Type B pancreatic cell (in vitro differentiated cells): ENCODE measurements around the gene AKAP13. TPM values are rescaled to one million over a fixed set of nuclear protein-coding genes. Genes with fewer than 3 reads are reported as not detected.
A peak's percentile ranks its signal among the peaks of the same experiment; 100 is the strongest.

Experiments
- DNase-seq: peaks from one replicate; pipeline ENCODE4 v3.0.0; 2021; ENCODE audit warnings: mixed read lengths; ENCODE audit not compliant: unreplicated experiment; ENCODE audit errors: extremely low spot score
- H3K27ac Mint-ChIP-seq: 2 replicates; pipeline ENCODE4 v1.8.0; 2021; ENCODE audit warnings: mild to moderate bottlenecking, mixed read lengths
- H3K27me3 Mint-ChIP-seq: 2 replicates; pipeline ENCODE4 v1.8.0; 2021; ENCODE audit warnings: mixed read lengths
- H3K36me3 Mint-ChIP-seq: 2 replicates; pipeline ENCODE4 v1.8.0; 2021; ENCODE audit warnings: mixed read lengths
- H3K4me1 Mint-ChIP-seq: one replicate; pipeline ENCODE4 v1.8.0; 2021; ENCODE audit warnings: mixed read lengths; ENCODE audit not compliant: unreplicated experiment
- H3K4me3 Mint-ChIP-seq: 2 replicates; pipeline ENCODE4 v1.8.0; 2021; ENCODE audit warnings: mild to moderate bottlenecking, mixed read lengths
- H3K9me3 Mint-ChIP-seq: 2 replicates; pipeline ENCODE4 v1.8.0; 2021; ENCODE audit warnings: mixed read lengths
- total RNA-seq: library from RNA; stranded (reverse); gene quantifications from 2 replicates; pipeline ENCODE4 v1.2.1, GENCODE V29; 2021; ENCODE audit warnings: low replicate concordance
- TF ChIP-seq, protein P1 (sequence below): fragments of 200-600 bp; sonication (generic); conservative IDR thresholded peaks from 2 replicates; pipeline ENCODE4 v1.5.0; 2021; ENCODE audit warnings: antibody characterized with exemption, mild to moderate bottlenecking

Gene AKAP13
- total RNA-seq, 1 donor from 2014 or later = 75.7 TPM

DNA sequence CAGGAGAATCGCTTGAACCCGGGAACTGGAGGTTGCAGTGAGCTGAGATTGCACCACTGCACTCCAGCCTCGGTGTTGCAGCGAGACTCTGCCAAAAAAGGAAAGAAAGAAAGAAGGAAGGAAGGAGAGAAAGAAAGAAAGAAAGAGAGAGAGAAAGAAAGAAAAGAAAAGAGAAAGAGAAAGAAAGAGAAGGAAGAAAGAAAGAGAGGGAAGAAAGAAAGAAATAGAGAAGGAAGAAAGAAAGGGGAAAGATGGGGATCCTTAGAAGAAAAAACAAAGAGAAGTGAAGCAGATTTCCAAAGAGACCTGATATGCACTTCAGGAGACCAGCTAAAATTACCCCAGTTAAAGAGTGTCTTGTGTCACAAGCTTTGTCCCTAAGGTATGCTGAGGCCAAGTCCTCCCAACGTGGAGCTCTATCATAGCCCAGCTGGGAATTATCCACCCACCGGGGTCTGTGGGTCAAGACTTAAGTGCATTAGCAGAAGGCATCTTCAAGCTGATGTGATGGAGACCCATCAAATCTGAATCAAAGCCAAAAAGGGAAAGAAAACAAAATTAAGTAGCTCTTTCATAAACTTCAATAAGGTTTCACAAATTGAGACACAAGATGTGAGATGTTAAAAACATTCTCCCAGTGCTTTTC lies 17.8 kb upstream of the AKAP13 start:
- Mint-ChIP-seq H3K36me3 (no peaks in the 10 kb centered on the region), H3K4me3 (no peak overlapping the region), H3K27ac (no peak overlapping the region), H3K27me3 (no peaks in the 10 kb centered on the region), H3K4me1 (peaks cover 6% of the 10 kb centered on the region), H3K9me3 (no peaks in the 10 kb centered on the region)
- TF ChIP-seq, protein P1, sequence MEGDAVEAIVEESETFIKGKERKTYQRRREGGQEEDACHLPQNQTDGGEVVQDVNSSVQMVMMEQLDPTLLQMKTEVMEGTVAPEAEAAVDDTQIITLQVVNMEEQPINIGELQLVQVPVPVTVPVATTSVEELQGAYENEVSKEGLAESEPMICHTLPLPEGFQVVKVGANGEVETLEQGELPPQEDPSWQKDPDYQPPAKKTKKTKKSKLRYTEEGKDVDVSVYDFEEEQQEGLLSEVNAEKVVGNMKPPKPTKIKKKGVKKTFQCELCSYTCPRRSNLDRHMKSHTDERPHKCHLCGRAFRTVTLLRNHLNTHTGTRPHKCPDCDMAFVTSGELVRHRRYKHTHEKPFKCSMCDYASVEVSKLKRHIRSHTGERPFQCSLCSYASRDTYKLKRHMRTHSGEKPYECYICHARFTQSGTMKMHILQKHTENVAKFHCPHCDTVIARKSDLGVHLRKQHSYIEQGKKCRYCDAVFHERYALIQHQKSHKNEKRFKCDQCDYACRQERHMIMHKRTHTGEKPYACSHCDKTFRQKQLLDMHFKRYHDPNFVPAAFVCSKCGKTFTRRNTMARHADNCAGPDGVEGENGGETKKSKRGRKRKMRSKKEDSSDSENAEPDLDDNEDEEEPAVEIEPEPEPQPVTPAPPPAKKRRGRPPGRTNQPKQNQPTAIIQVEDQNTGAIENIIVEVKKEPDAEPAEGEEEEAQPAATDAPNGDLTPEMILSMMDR = no peak
- no peak for DNase-seq

DNA sequence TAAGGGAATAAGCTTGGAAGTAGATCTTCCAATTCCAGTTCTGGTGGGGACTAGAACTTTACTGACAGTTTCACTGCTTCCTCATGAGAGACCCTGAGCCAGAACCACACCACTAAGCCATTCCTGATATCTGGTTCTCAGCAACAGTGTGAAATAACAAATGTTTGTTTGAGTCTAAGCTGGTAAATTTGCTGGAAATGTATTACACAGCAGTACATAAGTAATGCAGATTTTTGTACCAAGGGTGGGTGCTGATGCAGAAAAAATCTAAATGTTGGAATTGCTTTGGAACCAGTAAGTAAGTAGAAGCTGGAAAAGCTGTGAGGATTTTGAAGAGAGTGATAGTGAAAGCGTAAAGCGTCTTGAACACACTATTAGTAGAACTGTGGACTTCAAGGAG lies 14.4 kb upstream of the AKAP13 start:
- H3K27me3 Mint-ChIP-seq = peaks cover 3% of the 10 kb centered on the region
- H3K4me1 Mint-ChIP-seq = peaks cover 5% of the 10 kb centered on the region
- TF ChIP-seq, protein P1 = no peak
- H3K36me3 Mint-ChIP-seq = no peaks in the 10 kb centered on the region
- no peak overlapping the region for H3K4me3 Mint-ChIP-seq
- no peak overlapping the region for H3K27ac Mint-ChIP-seq
- DNase-seq = no peak
- peaks cover 5% of the 10 kb centered on the region for H3K9me3 Mint-ChIP-seq

DNA sequence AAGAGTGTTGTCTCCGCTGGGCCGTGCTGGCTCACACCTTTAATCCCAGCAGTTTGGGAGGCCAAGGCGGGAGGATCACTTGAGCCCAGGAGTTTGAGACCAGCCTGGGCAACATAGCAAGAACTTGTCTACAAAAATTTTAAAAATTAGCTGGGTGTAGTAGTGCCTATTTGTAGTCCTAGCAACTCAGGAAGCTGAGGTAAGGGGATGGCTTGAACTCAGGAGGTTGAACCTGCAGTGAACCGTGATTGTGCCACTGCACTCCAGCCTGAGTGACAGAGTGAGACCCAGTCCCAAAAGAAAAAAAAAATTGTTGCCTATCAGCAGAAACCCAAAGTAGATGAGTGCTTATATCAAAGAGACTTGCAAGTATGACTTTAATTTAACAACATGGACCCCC lies 12.7 kb upstream of the AKAP13 start:
- Mint-ChIP-seq H3K27ac (no peak overlapping the region), H3K36me3 (no peaks in the 10 kb centered on the region), H3K27me3 (peaks cover 3% of the 10 kb centered on the region), H3K4me1 (peaks cover 6% of the 10 kb centered on the region), H3K9me3 (peaks cover 6% of the 10 kb centered on the region), H3K4me3 (no peak overlapping the region)
- TF ChIP-seq, protein P1 = no peak
- DNase-seq = no peak

DNA sequence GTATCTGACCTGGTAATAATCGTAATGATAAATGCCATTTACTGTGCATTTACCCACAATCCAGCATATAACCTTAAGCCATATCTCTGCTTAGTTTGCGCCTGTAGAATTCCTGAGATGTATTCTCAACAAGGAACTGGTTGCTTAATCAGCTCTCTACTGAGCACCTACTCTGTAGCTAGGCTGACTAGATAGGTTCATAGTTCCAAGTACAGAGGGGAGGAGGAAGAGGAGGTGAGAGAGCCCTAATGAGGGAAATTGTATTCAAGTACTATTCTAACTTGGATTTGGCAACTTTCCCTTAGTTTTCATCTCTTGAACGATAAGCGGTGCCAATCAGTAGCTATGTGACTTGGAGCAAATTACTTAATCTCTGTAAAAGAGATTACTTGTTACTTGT lies 5.6 kb upstream of the AKAP13 start:
- H3K36me3 Mint-ChIP-seq = no peaks in the 10 kb centered on the region
- peaks cover 22% of the 10 kb centered on the region for H3K27me3 Mint-ChIP-seq
- H3K4me3 Mint-ChIP-seq = no peak overlapping the region
- DNase-seq = no peak
- no peak overlapping the region for H3K27ac Mint-ChIP-seq
- H3K4me1 Mint-ChIP-seq = peaks cover 21% of the 10 kb centered on the region
- H3K9me3 Mint-ChIP-seq = peaks cover 6% of the 10 kb centered on the region
- TF ChIP-seq, protein P1 = no peak

DNA sequence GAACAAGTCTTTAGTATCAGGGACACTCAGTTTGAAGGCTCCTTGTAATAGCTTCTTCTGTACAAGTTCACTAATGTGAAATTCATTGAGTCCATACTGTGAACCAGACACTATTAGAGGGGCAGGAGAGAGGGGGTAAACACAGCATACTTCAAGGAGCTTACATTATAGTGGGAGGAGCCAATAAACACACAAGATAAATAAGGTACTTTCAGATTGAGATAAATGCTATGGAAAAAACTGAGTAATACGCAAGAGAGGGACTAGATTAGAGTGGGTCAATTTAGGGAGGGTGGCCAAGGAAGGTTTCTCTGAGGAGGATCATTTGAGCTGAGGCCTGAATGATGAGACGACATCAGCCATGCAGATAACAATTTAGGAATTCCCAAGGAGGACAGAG lies 3.1 kb upstream of the AKAP13 start:
- H3K4me3 Mint-ChIP-seq = peak overlapping the region; percentile 51

More for the DNA sequence above, 3.1 kb upstream of the AKAP13 start:
- no peak for DNase-seq
- Mint-ChIP-seq H3K27ac (no peak overlapping the region), H3K36me3 (no peaks in the 10 kb centered on the region), H3K27me3 (peaks cover 19% of the 10 kb centered on the region), H3K4me1 (peaks cover 24% of the 10 kb centered on the region), H3K9me3 (no peaks in the 10 kb centered on the region)
- TF ChIP-seq, protein P1 = no peak
